Spinal cord (tissue), 10 donors: ENCODE results near the gene IL18R1. TPM values are rescaled to one million over a fixed set of nuclear protein-coding genes. Genes with fewer than 3 reads are reported as not detected.

Source experiments
- DNase-seq, 6 donors: peaks; one replicate each; pipeline versions ENCODE4 v3.0.0 to v3.0.0-alpha.2; 2013 to 2015; ENCODE audit warnings: low spot score in 6 of 6, low read depth in 4 of 6
- H3K27ac ChIP-seq: one replicate; pipeline ENCODE4 v1.5.1; 2013; ENCODE audit warnings: low read depth, low read length, control low read depth
- H3K27me3 ChIP-seq: one replicate; pipeline ENCODE4 v1.6.1; 2013; ENCODE audit warnings: low read length; ENCODE audit not compliant: control insufficient read depth, insufficient read depth
- H3K36me3 ChIP-seq: one replicate; pipeline ENCODE4 v1.6.1; 2013; ENCODE audit warnings: low read length; ENCODE audit not compliant: control insufficient read depth, insufficient read depth
- H3K4me1 ChIP-seq: one replicate; pipeline ENCODE4 v1.6.1; 2013; ENCODE audit warnings: low read length; ENCODE audit not compliant: control insufficient read depth, insufficient read depth
- H3K4me3 ChIP-seq: one replicate; pipeline ENCODE4 v1.5.1; 2013; ENCODE audit warnings: low read depth, low read length, control low read depth
- H3K9me3 ChIP-seq: one replicate; pipeline ENCODE4 v1.6.1; 2013; ENCODE audit warnings: low read length; ENCODE audit not compliant: control insufficient read depth, insufficient read depth
- WGBS: methylation state at CpG from one replicate; pipeline ENCODE4 v1.1.5; 2013; ENCODE audit warnings: missing lambda C conversion rate; ENCODE audit not compliant: insufficient coverage; 5-methylcytosine and 5-hydroxymethylcytosine counted together
- polyA plus RNA-seq, 2 donors: library from polyadenylated mRNA; unstranded; fragments of 120-200 nt; gene quantifications; one replicate each; pipeline ENCODE4 v1.2.1, GENCODE V29; 2013; ENCODE audit not compliant: insufficient read length in 2 of 2
- total RNA-seq, 2 donors: library from RNA; depleted of rRNA in 1 of 2; stranded (reverse); fragments of 120-200 nt in 1 of 2; fragments of >200 nt in 1 of 2; gene quantifications; one replicate each; pipeline versions ENCODE4 v1.2.3 to v1.2.4, GENCODE V29; 2013 to 2014
- donor health status: healthy.

The IL18R1 gene
- total and polyA plus RNA-seq, 4 donors: 0.59 to 2.1 (median 0.96) TPM

DNA sequence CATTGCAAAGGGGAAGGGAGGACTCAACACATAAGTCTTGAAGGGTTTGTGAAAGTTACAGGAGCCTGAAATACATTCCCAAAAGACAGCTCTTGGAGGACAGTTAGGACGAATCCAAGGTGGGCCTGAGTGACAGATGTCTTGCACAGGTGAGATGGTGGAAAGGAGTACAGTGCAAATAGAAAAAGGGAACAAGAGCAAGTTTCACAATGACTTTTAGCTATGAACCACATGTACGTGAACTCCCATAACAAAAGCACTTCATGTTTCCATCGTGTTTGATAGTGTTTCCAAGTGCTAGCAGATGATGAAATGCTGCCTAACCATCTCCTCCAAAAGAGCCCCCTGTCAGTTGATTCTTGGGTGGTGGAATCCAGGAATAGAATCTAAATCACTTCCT, 69.2 kb downstream of the IL18R1 start:
- H3K4me1 ChIP-seq: no peaks in the 10 kb centered on the region
- DNase-seq: no peak
- 79% methylated on average over 1 of the region's 3 CpGs for WGBS

DNA sequence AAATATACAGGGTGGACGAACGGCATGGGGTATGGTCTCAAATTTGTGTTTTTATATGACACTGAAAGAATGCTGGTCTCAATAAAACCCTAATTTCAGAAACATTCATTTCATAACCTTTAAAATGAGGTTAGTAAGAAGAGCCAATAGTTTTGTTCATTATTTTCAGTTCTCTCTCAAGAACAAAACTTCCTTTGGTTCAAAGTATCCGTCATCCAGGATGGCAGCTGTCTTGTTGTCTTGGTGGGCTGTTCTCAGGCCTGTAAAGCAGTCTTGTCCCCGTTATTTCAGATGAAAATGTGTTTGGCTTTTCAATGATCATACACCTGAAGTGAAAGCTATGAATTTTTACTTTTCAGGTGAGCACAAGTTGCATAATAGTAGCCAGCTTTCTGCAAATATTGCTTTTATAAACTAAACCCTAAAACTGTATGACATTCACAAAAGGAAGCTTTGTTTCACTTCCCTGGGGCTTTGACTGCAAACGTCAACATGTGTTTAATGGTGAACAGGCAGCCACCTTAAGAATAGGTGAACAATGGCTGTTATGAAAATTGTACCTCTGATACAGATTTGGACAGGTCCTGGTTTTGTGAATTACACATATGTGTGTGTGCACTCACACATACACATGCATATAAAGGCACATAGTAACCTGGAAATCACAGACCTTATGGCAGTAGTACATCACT, 70.0 kb downstream of the IL18R1 start:
- H3K4me1 ChIP-seq: no peaks in the 10 kb centered on the region
- WGBS: 48% methylated on average over 2 of the region's 5 CpGs
- no peaks in the 10 kb centered on the region for H3K36me3 ChIP-seq
- H3K27ac ChIP-seq: no peak overlapping the region
- no peak overlapping the region for H3K4me3 ChIP-seq
- no peaks in the 10 kb centered on the region for H3K9me3 ChIP-seq
- H3K27me3 ChIP-seq: no peaks in the 10 kb centered on the region
- no peak for DNase-seq

More for the DNA sequence above, 69.2 kb downstream of the IL18R1 start:
- H3K27ac ChIP-seq: no peak overlapping the region
- no peaks in the 10 kb centered on the region for H3K27me3 ChIP-seq
- no peaks in the 10 kb centered on the region for H3K36me3 ChIP-seq
- H3K4me3 ChIP-seq: no peak overlapping the region
- no peaks in the 10 kb centered on the region for H3K9me3 ChIP-seq

DNA sequence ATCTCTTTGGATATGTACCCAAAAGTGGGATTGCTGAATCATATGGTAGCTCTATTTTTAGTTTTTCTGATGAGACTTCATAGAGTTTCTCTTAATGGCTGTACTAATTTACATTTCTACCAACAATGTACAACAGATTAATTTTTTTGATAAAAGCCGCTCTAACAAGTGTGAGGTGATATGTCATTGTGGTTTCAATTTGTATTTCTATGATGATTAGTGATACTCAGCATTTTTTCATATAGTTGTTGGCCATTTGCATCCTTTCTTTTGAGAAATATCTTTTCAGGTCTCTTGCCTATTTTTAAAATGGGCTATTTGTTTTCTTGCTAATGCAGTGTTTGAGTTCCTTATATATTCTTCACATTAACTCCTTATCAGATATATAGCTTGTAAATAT, 71.7 kb downstream of the IL18R1 start:
- no peaks in the 10 kb centered on the region for H3K27me3 ChIP-seq
- no peak overlapping the region for H3K4me3 ChIP-seq
- no peaks in the 10 kb centered on the region for H3K36me3 ChIP-seq
- no CpG with 5 or more reads among the region's 1 CpG for WGBS
- no peaks in the 10 kb centered on the region for H3K4me1 ChIP-seq
- DNase-seq: no peak
- no peaks in the 10 kb centered on the region for H3K9me3 ChIP-seq
- no peak overlapping the region for H3K27ac ChIP-seq

DNA sequence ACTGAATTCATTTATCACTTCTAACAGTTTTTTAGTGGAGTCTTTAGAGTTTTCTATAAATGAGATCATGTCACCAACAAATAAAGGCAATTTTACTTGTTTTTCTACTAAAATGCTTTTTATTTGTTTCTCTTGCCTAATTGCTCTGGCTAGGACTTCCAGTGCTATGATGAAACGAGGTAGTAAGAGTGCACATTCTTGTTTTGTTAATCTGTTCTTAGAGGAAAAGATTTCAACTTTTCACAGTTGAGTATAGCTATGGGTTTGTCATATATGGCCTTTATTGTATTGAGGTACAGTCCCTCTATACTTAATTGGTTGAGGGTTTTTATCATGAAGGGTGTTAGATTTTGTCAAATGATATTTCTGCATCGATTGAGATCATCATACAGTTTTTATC, 73.0 kb downstream of the IL18R1 start:
- DNase-seq: no peak
- Histone ChIP-seq H3K9me3 (no peaks in the 10 kb centered on the region), H3K4me1 (no peaks in the 10 kb centered on the region), H3K27me3 (no peaks in the 10 kb centered on the region), H3K27ac (no peak overlapping the region), H3K36me3 (no peaks in the 10 kb centered on the region), H3K4me3 (no peak overlapping the region)
- no CpG with 5 or more reads among the region's 2 CpGs for WGBS

DNA sequence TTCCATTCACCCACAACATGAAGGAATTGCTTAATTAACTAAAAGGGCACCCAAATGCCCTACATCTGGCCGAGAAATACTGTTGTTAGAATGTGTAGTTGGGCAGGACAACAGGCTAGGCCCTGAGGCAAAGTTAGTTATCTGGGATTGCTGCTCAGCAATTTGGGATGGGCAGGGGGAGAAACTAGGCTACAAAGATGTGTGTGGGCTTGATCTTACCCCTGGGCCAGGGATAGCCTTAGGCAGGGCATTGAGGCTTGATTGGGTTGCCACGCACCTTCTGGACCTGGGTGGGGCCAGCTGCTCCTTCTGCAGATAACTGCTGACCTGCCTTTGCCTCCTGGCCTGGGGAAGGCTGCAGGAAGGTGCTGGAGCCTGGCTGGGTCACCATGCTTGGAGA, 76.8 kb downstream of the IL18R1 start:
- no peaks in the 10 kb centered on the region for H3K4me1 ChIP-seq
- H3K36me3 ChIP-seq: no peaks in the 10 kb centered on the region
- 78% methylated on average over 1 of the region's 2 CpGs for WGBS
- no peak overlapping the region for H3K27ac ChIP-seq
- no peak for DNase-seq
- no peak overlapping the region for H3K4me3 ChIP-seq
- no peaks in the 10 kb centered on the region for H3K9me3 ChIP-seq
- H3K27me3 ChIP-seq: no peaks in the 10 kb centered on the region

DNA sequence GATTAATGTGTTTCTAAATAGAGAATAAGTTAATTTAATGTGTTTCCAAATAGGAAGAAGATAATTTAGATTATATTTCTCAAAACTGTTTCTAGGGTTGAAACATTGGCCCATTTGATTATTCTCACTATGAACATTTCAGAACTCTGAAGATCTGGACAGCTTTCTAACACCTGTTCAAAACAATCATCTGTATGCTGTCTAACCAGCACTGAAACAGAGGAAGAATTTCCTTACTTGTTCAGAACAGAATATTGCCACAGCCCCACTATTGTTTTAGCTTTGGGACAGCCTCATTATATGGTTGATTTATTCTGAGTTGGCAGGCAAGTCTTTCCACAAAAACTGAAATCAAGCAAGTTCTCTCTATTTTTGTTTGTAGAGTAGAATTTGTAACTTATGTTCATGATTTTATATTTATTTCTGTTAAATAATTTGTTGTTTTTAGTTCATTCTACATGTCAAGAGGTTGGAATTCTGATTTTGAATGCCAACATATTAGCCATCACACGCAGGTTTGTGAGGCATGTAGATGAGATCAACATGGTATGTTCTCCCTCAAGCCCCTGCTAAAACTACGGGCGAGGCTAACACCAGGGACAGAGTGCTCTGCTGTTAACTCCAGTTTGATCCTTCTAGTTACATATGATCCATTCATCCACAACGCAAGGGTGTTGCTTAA, 78.5 kb downstream of the IL18R1 start:
- H3K27me3 ChIP-seq: no peaks in the 10 kb centered on the region
- H3K27ac ChIP-seq: no peak overlapping the region
- no peaks in the 10 kb centered on the region for H3K4me1 ChIP-seq
- 91% methylated on average over 4 of the region's 4 CpGs for WGBS
- no peaks in the 10 kb centered on the region for H3K9me3 ChIP-seq
- H3K36me3 ChIP-seq: no peaks in the 10 kb centered on the region
- no peak overlapping the region for H3K4me3 ChIP-seq
- DNase-seq: no peak

DNA sequence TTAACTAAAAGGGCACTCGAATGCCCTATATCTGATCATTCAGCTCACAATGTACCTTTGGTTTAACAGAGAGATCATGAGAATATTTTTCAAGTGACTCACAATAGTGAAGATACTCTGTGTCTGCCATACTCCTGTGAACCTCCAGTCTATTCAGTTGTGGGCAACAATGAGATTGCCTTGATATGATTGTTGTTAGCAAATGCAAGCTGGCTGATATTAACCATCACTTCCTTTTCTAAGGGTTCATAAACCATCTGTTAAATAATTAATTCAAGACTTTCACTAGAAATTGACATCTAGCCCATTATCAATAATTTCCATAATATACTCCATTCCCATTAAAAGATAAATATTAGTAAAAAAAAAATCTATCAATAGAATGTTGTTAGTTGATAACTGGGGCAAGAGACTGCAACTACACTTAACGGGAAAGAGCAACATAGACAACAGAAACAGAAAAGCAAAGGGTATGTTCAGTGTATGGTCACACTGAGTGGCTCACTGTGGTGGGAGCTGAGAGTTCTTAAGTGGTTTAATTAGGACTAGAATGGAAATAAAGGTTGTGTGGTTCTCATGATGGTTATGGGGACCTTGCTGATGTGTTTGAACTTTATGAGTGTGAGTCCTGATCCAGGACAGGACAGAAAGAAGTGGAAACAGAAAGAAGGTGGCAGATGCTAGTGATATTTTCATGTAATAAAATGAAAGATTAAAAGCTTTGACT, 79.2 kb downstream of the IL18R1 start:
- 100% methylated on average over 1 of the region's 2 CpGs for WGBS
- no peak overlapping the region for H3K27ac ChIP-seq
- no peaks in the 10 kb centered on the region for H3K27me3 ChIP-seq
- no peaks in the 10 kb centered on the region for H3K4me1 ChIP-seq
- no peaks in the 10 kb centered on the region for H3K36me3 ChIP-seq
- no peaks in the 10 kb centered on the region for H3K9me3 ChIP-seq
- no peak overlapping the region for H3K4me3 ChIP-seq
- no peak for DNase-seq

DNA sequence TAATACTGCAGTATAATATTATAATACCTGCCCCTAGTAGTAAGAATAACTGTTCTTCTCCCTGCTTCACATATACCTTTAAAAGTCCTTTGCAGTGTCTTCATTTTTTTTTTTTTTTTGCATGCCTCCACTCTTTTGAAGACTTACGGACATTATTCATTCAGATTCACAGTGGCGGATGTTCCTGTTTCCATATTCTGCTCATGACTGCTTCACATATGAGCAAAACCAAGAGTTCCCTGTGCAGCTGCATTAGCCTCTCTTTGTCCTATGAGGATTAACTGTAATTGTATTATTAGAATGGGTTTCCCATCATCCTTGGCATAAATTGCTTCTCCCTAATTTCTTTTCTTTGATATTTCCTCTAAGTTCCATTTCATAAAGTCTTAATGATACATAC, 80.1 kb downstream of the IL18R1 start:
- H3K9me3 ChIP-seq: no peaks in the 10 kb centered on the region
- DNase-seq: peak in 1 of 6 donors; percentile 15
- no peaks in the 10 kb centered on the region for H3K36me3 ChIP-seq
- H3K4me1 ChIP-seq: no peaks in the 10 kb centered on the region
- H3K27ac ChIP-seq: no peak overlapping the region
- H3K4me3 ChIP-seq: no peak overlapping the region
- WGBS: no CpG with 5 or more reads among the region's 2 CpGs
- H3K27me3 ChIP-seq: no peaks in the 10 kb centered on the region

DNA sequence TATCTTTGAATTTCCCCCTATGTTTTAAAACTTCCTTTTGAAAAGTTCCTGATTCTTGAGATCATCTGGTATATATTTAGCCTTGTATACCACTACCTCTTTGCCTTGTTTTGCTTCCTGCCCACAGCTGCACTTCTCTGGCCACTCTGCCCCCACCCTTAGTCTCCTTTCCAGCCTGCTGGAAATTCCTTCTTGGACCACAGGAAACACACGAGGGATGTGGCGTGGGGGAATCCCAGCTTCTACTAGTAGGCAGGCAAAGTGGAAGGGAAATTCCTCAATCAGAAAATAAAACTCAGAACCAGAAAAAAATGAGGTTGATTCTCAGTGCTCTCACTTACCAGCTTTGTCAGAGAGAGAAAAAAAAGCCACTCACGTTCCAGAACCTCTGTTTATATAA, 80.7 kb downstream of the IL18R1 start:
- H3K9me3 ChIP-seq: no peaks in the 10 kb centered on the region
- WGBS: no CpG with 5 or more reads among the region's 3 CpGs
- H3K36me3 ChIP-seq: no peaks in the 10 kb centered on the region
- DNase-seq: no peak
- H3K4me3 ChIP-seq: no peak overlapping the region
- H3K4me1 ChIP-seq: no peaks in the 10 kb centered on the region
- H3K27me3 ChIP-seq: no peaks in the 10 kb centered on the region
- no peak overlapping the region for H3K27ac ChIP-seq
